ENCODE data around the gene CDH20. TPM values are rescaled to one million over a fixed set of nuclear protein-coding genes. Genes with fewer than 3 reads are reported as not detected.

CDH20 gene
- total RNA-seq, 1 donor from 2014 or later, result not detected

GRCh38 chr18:61569176-61569892, 236.1 kb downstream of the CDH20 start:
- Histone ChIP-seq H3K27me3 (ENCODE audit: control insufficient read depth, insufficient read depth, low read length) (no peaks in the 10 kb centered on the region), H3K36me3 (ENCODE audit: control insufficient read depth, insufficient read depth, low read length) (no peaks in the 10 kb centered on the region), H3K4me3 (ENCODE audit: low read depth, low read length) (no peak overlapping the region)
- TF ChIP-seq, protein P1, sequence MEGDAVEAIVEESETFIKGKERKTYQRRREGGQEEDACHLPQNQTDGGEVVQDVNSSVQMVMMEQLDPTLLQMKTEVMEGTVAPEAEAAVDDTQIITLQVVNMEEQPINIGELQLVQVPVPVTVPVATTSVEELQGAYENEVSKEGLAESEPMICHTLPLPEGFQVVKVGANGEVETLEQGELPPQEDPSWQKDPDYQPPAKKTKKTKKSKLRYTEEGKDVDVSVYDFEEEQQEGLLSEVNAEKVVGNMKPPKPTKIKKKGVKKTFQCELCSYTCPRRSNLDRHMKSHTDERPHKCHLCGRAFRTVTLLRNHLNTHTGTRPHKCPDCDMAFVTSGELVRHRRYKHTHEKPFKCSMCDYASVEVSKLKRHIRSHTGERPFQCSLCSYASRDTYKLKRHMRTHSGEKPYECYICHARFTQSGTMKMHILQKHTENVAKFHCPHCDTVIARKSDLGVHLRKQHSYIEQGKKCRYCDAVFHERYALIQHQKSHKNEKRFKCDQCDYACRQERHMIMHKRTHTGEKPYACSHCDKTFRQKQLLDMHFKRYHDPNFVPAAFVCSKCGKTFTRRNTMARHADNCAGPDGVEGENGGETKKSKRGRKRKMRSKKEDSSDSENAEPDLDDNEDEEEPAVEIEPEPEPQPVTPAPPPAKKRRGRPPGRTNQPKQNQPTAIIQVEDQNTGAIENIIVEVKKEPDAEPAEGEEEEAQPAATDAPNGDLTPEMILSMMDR (IDR thresholded peaks at IDR 0.05; ENCODE audit: insufficient read depth, low read length, poor library complexity, severe bottlenecking), result no peak
- DNase-seq (ENCODE audit: low read depth), result no peak

GRCh38 chr18:61570070-61570469, 236.8 kb downstream of the CDH20 start:
- H3K27me3 ChIP-seq (ENCODE audit: control insufficient read depth, insufficient read depth, low read length), result no peaks in the 10 kb centered on the region
- TF ChIP-seq, protein P1 (IDR thresholded peaks at IDR 0.05; ENCODE audit: insufficient read depth, low read length, poor library complexity, severe bottlenecking), result no peak
- H3K4me3 ChIP-seq (ENCODE audit: low read depth, low read length), result no peak overlapping the region
- no peaks in the 10 kb centered on the region for H3K36me3 ChIP-seq (ENCODE audit: control insufficient read depth, insufficient read depth, low read length)
- no peak for DNase-seq (ENCODE audit: low read depth)

- Histone ChIP-seq H3K27me3 (ENCODE audit: control insufficient read depth, insufficient read depth, low read length) (no peaks in the 10 kb centered on the region), H3K36me3 (ENCODE audit: control insufficient read depth, insufficient read depth, low read length) (no peaks in the 10 kb centered on the region), H3K4me3 (ENCODE audit: low read depth, low read length) (no peak overlapping the region)
- TF ChIP-seq, protein P1 (IDR thresholded peaks at IDR 0.05; ENCODE audit: insufficient read depth, low read length, poor library complexity, severe bottlenecking), result no peak
- no peak for DNase-seq (ENCODE audit: low read depth)
These were observed 238.9 kb downstream of the CDH20 start for GRCh38 chr18:61572084-61572655.

- no peak for DNase-seq (ENCODE audit: low read depth)
- no peaks in the 10 kb centered on the region for H3K36me3 ChIP-seq (ENCODE audit: control insufficient read depth, insufficient read depth, low read length)
- H3K27me3 ChIP-seq (ENCODE audit: control insufficient read depth, insufficient read depth, low read length), result no peaks in the 10 kb centered on the region
- TF ChIP-seq, protein P1 (IDR thresholded peaks at IDR 0.05; ENCODE audit: insufficient read depth, low read length, poor library complexity, severe bottlenecking), result no peak
- H3K4me3 ChIP-seq (ENCODE audit: low read depth, low read length), result no peak overlapping the region
These were observed 239.6 kb downstream of the CDH20 start for GRCh38 chr18:61572871-61573270.

GRCh38 chr18:61574665-61575064, 241.4 kb downstream of the CDH20 start:
- no peaks in the 10 kb centered on the region for H3K27me3 ChIP-seq (ENCODE audit: control insufficient read depth, insufficient read depth, low read length)
- no peaks in the 10 kb centered on the region for H3K36me3 ChIP-seq (ENCODE audit: control insufficient read depth, insufficient read depth, low read length)
- DNase-seq (ENCODE audit: low read depth), result no peak

More at GRCh38 chr18:61574665-61575064, 241.4 kb downstream of the CDH20 start:
- no peak overlapping the region for H3K4me3 ChIP-seq (ENCODE audit: low read depth, low read length)
- TF ChIP-seq, protein P1 (IDR thresholded peaks at IDR 0.05; ENCODE audit: insufficient read depth, low read length, poor library complexity, severe bottlenecking), result no peak

Measured in kidney epithelial cell (primary cell).